PC-3 (cell line): ENCODE results near the gene TBK1. TPM values are rescaled to one million over a fixed set of nuclear protein-coding genes. Genes with fewer than 3 reads are reported as not detected.

ENCODE experiments used
- ATAC-seq: fragments of 200-7000 bp; cut with Tn5 transposase; 2 replicates; pipeline ENCODE4 v1.9.1; 2020; ENCODE audit warnings: mild to moderate bottlenecking, moderate library complexity
- BruUV-seq: library from RNA; stranded (reverse); fragments of 400-500 nt; replicated peaks from 2 replicates; lab custom pipeline; 2021; lab: Mats Ljungman, UMichigan
- CTCF ChIA-PET: fragments of 300-600 bp; sonication (Branson Sonifier 250); formaldehyde crosslinking; loops from one replicate; lab custom pipeline; 2022; ENCODE audit warnings: antibody characterized with exemption; lab: Charles Lee
- POLR2A ChIA-PET: fragments of 300-600 bp; sonication (Branson Sonifier 250); formaldehyde crosslinking; loops from one replicate; lab custom pipeline; 2022; ENCODE audit warnings: antibody characterized with exemption; ENCODE audit not compliant: unreplicated experiment; lab: Charles Lee
- DNase-seq: peaks from one replicate; pipeline ENCODE4 v3.0.0-alpha.2; 2015
- H2AFZ ChIP-seq: fragments of 300-600 bp; sonication (generic); 2 replicates; pipeline ENCODE4 v1.6.0; 2016; ENCODE audit warnings: antibody characterized with exemption, low read length
- H3F3A ChIP-seq: fragments of 300-600 bp; sonication (generic); one replicate; pipeline ENCODE4 v1.6.0; 2017; ENCODE audit warnings: antibody characterized with exemption, low read length, control low read depth, mild to moderate bottlenecking; ENCODE audit not compliant: unreplicated experiment
- H3K27ac ChIP-seq: fragments of 300-600 bp; sonication (generic); 2 replicates; pipeline ENCODE4 v1.5.1; 2016; ENCODE audit warnings: mild to moderate bottlenecking, low read length
- H3K27me3 ChIP-seq: fragments of 300-600 bp; sonication (generic); 2 replicates; pipeline ENCODE4 v1.6.1; 2016; ENCODE audit warnings: low read length, mixed read lengths
- H3K36me3 ChIP-seq: fragments of 300-600 bp; sonication (generic); 2 replicates; pipeline ENCODE4 v1.6.1; 2016; ENCODE audit warnings: low read depth, mixed run types, low read length, mixed read lengths
- H3K4me1 ChIP-seq: fragments of 300-600 bp; sonication (generic); 2 replicates; pipeline ENCODE4 v1.5.1; 2016; ENCODE audit warnings: low read length; ENCODE audit not compliant: insufficient read depth
- H3K4me2 ChIP-seq: fragments of 300-600 bp; sonication (generic); 2 replicates; pipeline ENCODE4 v1.6.0; 2016; ENCODE audit warnings: low read length
- H3K4me3 ChIP-seq: fragments of 300-600 bp; sonication (generic); 2 replicates; pipeline ENCODE4 v1.5.1; 2016; ENCODE audit warnings: mild to moderate bottlenecking, low read length, mixed read lengths
- H3K79me2 ChIP-seq: fragments of 300-600 bp; sonication (generic); 2 replicates; pipeline ENCODE4 v1.6.1; 2017; ENCODE audit warnings: low read length, mixed read lengths
- H3K9ac ChIP-seq: fragments of 300-600 bp; sonication (generic); 2 replicates; pipeline ENCODE4 v1.6.0; 2016; ENCODE audit warnings: mild to moderate bottlenecking, low read length
- H3K9me2 ChIP-seq: fragments of 300-600 bp; sonication (generic); replicated peaks from 2 replicates; pipeline ENCODE4 v1.6.1; 2016; ENCODE audit warnings: mixed run types, low read length, mixed read lengths
- H3K9me3 ChIP-seq: fragments of 300-600 bp; sonication (generic); 2 replicates; pipeline ENCODE4 v1.6.1; 2016; ENCODE audit warnings: low read length, mixed read lengths
- H4K20me1 ChIP-seq: fragments of 300-600 bp; sonication (generic); 2 replicates; pipeline ENCODE4 v1.6.1; 2016; ENCODE audit warnings: low read length, mixed read lengths
- EZH2 ChIP-seq: fragments of 300-600 bp; sonication (generic); IDR thresholded peaks from one replicate; pipeline ENCODE4 v1.6.1; 2017; ENCODE audit warnings: antibody characterized with exemption, mild to moderate bottlenecking, low read length; ENCODE audit not compliant: unreplicated experiment
- EZH2phosphoT487 ChIP-seq: fragments of 300-600 bp; sonication (generic); IDR thresholded peaks from 2 replicates; pipeline ENCODE4 v1.6.1; 2018; ENCODE audit warnings: mild to moderate bottlenecking, antibody characterized with exemption, low read length, borderline replicate concordance
- intact Hi-C: fragments of 100-400 bp; cut with micrococcal nuclease; formaldehyde crosslinking; loops from 2 replicates; pipeline ENCODE4 v1.9.0; 2023
- total RNA-seq: library from RNA; depleted of rRNA; stranded (reverse); fragments of >200 nt; gene quantifications from 2 replicates; pipeline ENCODE4 v1.2.3, GENCODE V29; 2014
- TF ChIP-seq, protein P1 (sequence below): fragments of 300-600 bp; sonication (generic); conservative IDR thresholded peaks from 2 replicates; pipeline ENCODE4 v1.5.1; 2017; ENCODE audit warnings: antibody characterized with exemption, low read depth, mild to moderate bottlenecking, low read length

Gene TBK1
- total RNA-seq, 1 experiment from 2014 or later = 23.7 TPM

DNA sequence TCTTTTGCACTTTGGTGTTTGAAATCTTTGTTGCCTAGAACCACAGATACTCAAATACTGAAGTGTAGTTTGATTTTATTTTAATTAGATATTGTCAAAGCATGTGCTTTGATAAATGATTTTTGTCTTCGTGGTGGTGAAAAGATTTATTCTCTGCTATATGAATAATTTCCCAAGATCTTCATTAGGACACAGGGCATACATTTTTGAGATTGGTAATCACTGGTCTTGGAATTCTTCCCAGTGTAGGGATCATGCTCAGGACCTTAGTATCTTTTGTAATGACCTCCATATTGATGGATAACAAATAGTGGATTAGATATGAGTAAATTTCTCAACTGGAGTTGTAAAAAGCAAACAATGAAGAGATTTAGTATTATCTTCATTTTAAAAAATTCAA is 28.2 kb downstream of the TBK1 start:
- Histone ChIP-seq H3K9me3 (peaks cover 7% of the 10 kb centered on the region; the same call in 1 of the 2 replicates), H3K4me3 (no peak overlapping the region), H2AFZ (no peak overlapping the region), H3K9me2 (no peaks in the 10 kb centered on the region), H3K9ac (no peak overlapping the region), H3K27me3 (no peaks in the 10 kb centered on the region), H3K4me1 (no peaks in the 10 kb centered on the region), H4K20me1 (peaks cover 14% of the 10 kb centered on the region; the same call in 1 of the 2 replicates), H3K4me2 (no peak overlapping the region), H3K79me2 (peaks cover 17% of the 10 kb centered on the region), H3K36me3 (peaks cover 55% of the 10 kb centered on the region), H3F3A (peaks cover 3% of the 10 kb centered on the region), H3K27ac (no peak overlapping the region)
- POLR2A ChIA-PET = no interaction called here
- TF ChIP-seq EZH2phosphoT487 (no peak), EZH2 (no peak)
- TF ChIP-seq, protein P1, sequence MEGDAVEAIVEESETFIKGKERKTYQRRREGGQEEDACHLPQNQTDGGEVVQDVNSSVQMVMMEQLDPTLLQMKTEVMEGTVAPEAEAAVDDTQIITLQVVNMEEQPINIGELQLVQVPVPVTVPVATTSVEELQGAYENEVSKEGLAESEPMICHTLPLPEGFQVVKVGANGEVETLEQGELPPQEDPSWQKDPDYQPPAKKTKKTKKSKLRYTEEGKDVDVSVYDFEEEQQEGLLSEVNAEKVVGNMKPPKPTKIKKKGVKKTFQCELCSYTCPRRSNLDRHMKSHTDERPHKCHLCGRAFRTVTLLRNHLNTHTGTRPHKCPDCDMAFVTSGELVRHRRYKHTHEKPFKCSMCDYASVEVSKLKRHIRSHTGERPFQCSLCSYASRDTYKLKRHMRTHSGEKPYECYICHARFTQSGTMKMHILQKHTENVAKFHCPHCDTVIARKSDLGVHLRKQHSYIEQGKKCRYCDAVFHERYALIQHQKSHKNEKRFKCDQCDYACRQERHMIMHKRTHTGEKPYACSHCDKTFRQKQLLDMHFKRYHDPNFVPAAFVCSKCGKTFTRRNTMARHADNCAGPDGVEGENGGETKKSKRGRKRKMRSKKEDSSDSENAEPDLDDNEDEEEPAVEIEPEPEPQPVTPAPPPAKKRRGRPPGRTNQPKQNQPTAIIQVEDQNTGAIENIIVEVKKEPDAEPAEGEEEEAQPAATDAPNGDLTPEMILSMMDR = no peak
- intact Hi-C loops = no loop called here
- no TSS peak for BruUV-seq
- DNase-seq (no peak), ATAC-seq (no peak)
- CTCF ChIA-PET = no interaction called here

DNA sequence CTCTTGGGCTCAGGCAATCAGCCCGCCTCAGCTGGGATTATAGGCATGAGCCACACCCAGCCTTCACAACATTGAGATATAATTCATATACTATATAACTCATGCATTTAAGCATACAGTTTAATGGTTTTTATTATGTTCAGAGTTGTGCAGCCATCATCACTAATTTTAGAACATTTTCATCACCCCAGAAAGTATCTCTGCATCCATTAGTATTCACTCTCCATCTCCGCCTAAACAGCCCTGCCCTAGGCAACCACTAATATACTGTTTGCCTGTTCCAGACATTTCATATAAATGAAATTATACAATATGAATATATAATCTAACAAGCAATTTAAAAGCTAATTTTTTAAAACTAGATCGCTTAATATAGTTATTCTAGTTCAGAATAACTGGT is 34.7 kb downstream of the TBK1 start:
- H3K9me3 ChIP-seq = no peaks in the 10 kb centered on the region

DNA sequence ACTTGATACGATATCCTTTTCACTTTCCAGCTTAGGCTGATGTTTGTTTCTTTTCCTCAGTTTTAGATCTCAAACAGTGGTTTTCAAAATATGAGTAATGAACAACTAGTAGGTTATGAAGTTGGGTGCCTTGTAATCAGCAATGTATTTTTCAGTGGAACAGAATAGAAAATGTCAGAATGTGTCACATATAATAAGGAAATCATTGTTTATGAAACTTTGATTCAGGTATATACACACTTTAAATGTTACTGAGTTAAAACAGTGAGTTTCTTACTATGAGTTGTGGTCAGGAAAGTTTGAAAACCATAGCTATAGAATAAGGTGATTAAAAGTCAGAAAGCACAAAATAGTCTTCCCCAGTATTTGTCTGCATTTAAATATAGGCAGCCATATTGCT is 39.8 kb downstream of the TBK1 start:
- ATAC-seq (no peak), DNase-seq (no peak)
- BruUV-seq = no TSS peak
- no peak overlapping the region for H3K4me2 ChIP-seq
- H3K27ac ChIP-seq = no peak overlapping the region
- H3F3A ChIP-seq = no peaks in the 10 kb centered on the region
- no peaks in the 10 kb centered on the region for H3K9me2 ChIP-seq
- no peaks in the 10 kb centered on the region for H3K9me3 ChIP-seq
- H3K9ac ChIP-seq = no peak overlapping the region
- TF ChIP-seq EZH2phosphoT487 = no peak
- no peak for TF ChIP-seq EZH2
- TF ChIP-seq, protein P1 = no peak
- peaks cover 53% of the 10 kb centered on the region for H3K36me3 ChIP-seq
- no peak overlapping the region for H2AFZ ChIP-seq
- no peak overlapping the region for H3K4me3 ChIP-seq
- intact Hi-C loops = no loop called here
- CTCF ChIA-PET = no interaction called here
- no peaks in the 10 kb centered on the region for H3K27me3 ChIP-seq
- H3K79me2 ChIP-seq = no peaks in the 10 kb centered on the region
- H4K20me1 ChIP-seq = no peaks in the 10 kb centered on the region
- no peaks in the 10 kb centered on the region for H3K4me1 ChIP-seq
- POLR2A ChIA-PET = no interaction called here

More for the DNA sequence above, 34.7 kb downstream of the TBK1 start:
- ChIA-PET CTCF (no interaction called here), POLR2A (no interaction called here)
- Histone ChIP-seq H3K9ac (no peak overlapping the region), H3K4me1 (no peaks in the 10 kb centered on the region), H3K4me2 (no peak overlapping the region), H3K9me2 (no peaks in the 10 kb centered on the region), H3F3A (no peaks in the 10 kb centered on the region), H3K79me2 (no peaks in the 10 kb centered on the region), H3K36me3 (peaks cover 57% of the 10 kb centered on the region), H2AFZ (no peak overlapping the region), H3K4me3 (no peak overlapping the region), H4K20me1 (no peaks in the 10 kb centered on the region), H3K27me3 (no peaks in the 10 kb centered on the region), H3K27ac (no peak overlapping the region)
- ATAC-seq (no peak), DNase-seq (no peak)
- no TSS peak for BruUV-seq
- intact Hi-C loops = no loop called here
- TF ChIP-seq, protein P1 = no peak
- TF ChIP-seq EZH2 (no peak), EZH2phosphoT487 (no peak)
